ENCODE results near the gene TMEM229B.

TMEM229B gene

DNA sequence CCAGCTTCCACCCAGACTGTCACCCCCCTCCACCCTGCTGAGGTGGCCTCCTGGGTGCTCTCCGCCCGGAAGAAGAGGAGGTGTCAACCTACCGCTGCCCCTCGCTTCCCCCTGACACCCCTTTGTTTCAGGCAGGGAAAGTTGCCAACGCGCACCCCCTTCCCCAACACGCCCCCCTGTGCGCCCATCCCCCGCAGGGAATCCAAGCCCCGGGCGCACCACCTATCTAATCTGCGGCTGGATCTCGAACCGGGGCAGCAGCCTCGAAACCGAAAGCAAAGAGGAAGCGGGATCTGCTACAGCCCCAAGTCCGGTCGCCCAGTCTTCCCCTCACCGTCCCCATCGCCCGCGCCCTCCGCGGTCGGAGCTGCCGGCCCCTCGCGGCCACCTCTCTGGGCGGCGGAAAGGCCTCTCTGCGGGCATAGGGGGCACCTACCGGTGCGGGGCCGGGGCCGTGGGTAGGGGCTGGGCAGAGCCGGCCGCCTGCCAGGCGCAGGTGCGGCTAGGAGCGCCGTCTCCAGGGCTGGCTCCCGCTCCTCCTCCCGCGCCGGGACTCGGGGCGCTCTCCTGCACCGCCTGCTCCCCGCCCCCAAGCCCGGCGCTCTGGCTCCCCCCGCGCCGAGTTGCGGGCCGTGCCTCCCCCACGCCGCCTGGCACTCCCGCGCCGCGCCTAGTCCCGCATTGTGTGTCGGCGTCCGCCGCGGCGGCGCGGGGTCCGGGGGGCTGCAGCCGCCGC is 26.3 kb upstream of the TMEM229B start:
- no peak for DNase-seq

DNA sequence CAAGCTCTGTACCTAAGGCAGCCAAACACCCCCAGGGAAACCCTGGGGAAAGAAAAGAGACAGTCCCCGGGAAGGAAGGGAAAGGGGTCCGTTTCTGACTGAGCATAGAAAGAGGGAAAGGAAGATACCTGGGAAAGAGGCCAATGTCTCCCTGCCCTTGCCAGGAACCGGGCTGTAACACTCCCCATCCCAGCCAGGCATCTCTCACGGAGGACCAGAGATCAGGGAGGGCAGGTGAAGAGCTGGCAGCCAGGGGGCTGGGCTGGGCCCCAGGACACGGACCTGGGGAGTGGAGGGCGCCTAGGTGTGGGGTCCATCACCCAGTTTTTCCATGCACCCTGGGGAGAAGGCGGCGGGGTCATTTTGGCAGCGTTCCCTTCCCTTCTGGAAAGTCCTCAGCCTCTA is 25.7 kb upstream of the TMEM229B start:
- DNase-seq, result no peak

DNA sequence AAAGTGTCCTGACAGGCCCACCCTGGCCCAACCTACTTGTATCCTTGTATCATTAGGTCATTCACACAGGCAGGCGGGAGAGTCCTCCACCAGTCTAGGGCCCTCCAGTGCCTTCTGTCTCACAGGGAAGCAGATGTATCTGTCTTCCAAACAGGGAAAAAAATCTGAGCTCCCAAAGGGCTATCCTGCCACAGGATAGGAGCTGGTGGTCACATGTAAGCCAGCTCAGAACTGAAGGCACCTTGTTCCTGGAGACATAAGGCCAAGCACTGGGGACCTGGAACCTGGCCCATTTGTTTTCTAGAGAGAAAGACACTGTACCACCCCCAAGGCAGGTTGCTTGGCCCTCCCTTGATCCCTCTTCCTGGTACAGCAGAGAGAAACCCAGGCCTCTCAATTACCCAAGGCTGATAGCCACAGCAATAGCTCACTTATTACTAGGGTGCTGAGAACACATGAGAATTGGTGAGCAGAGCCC is 25.1 kb upstream of the TMEM229B start:
- DNase-seq, result no peak

DNA sequence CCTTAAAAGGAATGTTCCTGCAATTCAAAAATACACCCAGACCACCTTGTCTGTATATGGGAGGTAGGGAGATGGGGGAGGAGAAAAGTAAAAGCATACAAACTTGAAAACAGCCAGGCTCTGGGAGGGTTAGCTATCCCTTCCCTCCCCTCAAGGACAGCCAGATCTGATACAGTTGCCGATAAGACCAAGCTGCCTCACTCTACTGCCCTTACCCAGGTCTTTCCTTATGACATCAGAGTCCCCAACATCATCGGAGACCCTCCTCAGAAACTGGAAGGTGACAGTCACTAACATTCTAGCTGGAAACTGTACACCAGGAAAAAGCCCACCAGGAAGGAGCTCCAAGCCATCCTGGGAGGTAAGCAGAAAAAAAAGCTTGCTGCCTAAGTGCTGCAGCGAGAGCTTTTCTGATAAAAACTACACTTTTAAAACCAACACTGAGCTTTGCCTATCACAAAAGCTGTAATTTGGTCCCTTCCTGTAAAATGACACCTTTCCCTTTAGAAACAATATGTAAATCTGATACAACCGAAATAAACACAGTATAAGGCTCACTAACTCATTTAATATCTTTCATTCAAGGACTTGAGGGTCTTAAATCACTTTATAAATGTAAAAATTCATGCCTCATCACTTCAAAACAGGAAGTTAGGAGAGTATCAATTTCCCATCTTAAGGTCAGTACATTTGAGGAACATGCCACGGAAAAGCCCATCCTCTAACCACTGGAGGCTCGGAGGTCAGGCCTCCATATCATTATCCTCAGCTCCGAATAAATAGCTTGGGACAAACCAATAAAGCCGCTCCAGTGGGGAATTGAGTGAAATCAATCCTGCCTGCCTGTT is 24.2 kb upstream of the TMEM229B start:
- no peak for DNase-seq

DNA sequence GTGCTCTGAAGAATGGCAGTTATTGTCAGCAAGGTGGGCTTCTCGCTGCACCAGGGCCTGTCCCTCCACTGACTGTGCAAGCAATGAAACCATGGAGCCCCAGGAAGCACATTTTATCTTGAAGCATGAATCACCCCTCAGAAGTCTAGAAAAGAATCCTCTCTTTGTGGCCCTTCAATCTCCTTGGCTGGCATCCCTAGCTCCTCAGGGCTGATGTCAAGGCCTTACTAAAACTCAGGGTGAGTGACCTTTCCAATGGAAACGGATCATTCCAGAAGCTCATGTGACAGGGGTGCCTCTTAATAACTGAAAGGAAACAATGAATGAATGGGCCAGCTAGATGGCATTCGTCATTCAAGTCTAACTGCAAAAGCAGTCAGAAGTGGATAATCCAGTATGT is 22.3 kb upstream of the TMEM229B start:
- DNase-seq, result no peak

DNA sequence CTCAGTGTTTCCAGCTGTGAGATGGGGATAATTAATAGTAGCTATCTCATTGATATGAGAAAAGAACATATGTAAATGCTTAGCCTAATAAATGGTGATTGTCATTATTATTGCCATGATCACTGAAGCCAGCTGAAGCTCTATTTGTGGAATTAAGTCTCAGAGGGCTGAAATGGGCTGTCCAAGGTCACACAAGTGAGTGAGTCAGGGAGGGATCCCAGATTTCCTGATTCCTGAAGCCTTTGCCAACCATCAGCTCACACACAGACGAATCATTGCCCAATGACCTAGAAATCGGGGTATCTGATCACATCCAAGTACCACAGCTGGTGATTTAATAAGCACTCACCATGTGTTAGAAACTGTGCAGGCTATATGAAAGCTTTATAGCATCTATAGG is 21.6 kb upstream of the TMEM229B start:
- no peak for DNase-seq

DNA sequence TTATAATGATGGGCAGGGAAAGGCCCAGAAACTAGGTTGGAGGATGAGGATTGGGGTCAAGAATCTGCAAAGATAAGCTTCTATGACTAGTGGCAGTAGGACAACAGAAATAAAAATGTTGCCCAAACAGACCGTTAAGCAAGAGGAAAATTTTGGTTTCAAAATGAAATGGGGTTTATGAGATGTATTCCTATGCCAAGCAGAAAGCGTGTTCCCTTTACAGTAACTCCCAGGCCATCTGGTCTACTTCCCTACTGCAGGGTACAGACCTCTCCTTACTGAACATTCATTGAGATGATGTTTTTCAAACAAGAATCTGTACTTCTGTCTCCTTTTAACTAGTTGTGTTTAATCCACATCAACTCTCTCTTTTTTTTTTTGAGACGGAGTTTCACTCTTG is 20.4 kb upstream of the TMEM229B start:
- DNase-seq, result no peak

DNA sequence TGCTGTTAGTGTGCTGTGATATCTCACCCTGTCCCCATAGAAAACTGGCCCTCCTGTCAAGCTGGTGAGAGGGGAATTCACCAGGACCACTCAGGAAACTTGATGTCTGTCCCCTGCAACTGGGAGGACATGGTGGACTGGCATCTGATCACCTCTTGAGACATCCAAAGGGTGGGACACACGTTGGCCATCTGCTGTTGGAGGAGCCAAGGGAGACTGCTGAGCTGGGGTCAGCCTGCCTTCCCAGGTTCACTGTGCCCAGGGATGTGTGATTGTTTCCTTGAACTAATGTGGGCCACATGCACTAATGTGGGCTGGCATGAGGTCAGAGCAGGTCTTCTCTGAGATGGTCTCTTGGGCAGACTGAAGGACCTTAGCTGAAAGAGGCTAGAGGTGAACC is 16.7 kb upstream of the TMEM229B start:
- no peak for DNase-seq

DNA sequence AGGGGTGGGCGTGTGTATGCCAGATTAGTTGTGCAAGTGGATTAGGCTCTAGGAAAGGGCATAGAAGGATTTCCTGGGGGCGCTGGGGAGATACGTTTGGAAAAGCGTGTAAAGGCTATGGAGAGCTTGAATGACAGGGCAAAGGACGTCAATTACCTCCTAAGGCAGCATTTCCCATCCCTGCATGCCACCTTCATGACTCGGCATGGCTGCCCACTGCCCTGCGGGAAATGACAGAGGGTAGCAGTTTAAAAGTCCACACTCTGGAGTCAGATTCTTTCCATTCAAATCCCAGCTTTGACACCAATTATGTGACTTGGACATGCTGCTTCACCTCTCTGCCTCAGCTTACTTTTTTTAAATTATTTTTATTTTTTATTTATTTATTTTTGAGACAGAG is 14.8 kb upstream of the TMEM229B start:
- DNase-seq, result no peak

DNA sequence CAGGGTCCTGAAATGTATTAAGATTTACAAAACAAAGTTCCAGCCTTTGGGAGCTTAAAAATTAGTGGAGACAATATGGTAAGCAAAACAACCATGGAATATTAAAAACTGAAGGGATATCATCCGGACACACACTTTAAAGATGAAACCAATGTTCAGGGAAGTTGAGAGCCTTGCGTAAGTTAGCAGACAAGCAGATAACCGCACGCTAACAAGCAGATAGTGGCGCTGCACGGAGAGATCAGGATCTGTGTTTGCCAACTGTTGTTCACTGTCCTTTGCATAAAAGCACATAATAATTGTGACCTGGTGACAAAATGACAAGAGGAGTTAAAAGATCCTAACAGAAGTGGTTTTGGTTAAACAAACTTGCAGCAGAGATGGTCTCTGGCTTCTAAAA is 14.3 kb upstream of the TMEM229B start:
- no peak for DNase-seq

DNA sequence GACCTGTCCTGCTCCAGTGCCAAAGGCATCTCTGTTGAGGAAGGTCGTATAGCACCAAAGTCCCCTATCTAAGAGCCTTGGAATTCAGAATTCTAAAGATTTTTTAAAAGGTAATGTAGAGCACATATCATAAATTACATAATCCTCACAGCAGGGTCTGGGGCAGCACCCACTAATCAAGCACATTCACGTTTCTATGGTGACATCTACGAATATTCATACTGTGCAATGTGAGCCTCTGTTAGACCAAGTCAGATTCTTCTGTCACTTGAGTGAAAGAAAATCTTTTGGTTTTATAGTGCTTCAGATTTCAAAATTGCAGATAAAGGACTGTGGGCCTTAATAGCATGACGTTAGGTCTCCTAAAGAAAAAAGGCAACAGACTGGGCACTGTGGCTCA is 13.1 kb upstream of the TMEM229B start:
- no peak for DNase-seq

DNA sequence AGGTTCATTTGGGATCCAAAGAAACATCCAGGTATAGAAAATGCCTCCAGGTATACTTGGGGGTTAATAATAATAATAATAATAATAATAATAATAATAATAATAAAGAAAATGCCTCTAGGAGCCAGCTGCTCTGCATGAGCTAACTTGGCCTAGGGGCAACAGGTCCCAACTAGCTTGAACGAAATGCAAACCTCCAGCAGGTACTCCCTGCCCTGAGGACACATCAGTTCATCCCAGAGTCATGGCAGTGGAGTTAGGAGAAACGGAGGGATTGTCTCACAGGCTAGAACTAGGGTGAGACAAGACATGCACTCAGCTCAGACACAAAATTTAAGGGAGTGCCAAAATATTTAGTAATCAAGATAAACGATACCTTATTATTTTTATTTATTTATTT is 12.5 kb upstream of the TMEM229B start:
- no peak for DNase-seq

DNA sequence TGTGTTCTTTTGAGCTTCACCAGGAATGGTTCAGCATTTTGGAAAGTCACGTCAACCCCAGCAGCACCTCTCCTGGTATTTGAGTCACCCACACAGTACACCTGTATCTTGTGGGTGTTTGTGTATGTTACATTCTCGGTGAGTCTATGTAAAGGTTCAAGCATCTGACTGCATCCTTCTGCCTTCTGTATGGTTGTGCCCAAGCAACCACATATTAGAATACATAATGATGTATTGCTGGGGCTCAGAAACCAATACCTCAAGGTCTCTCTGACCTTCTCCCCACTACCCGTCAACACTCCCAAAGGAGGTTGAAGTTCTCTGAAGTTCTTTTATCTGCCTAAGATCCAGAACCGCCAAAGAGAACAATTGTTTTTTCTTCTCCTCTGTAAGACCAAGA is 9.2 kb upstream of the TMEM229B start:
- no peak for DNase-seq

DNA sequence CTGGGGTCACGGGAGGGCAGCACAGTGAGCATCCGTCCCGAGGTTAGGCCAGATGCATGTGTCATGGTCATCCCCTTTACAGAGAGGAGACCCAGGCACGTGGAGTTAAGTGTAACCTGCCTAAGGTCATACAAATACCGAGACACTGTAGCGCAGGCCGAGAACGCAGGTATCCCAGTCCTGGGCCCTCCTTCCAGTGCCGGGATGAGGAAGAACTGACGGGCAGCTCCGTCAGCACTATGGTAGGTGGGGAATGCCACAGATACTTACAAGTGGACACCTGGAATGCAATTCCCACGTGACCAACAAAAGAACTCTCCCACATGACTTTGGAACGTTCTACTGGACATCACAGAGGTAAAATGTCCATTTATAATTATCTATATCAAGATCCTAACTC is 8.7 kb upstream of the TMEM229B start:
- no peak for DNase-seq

DNA sequence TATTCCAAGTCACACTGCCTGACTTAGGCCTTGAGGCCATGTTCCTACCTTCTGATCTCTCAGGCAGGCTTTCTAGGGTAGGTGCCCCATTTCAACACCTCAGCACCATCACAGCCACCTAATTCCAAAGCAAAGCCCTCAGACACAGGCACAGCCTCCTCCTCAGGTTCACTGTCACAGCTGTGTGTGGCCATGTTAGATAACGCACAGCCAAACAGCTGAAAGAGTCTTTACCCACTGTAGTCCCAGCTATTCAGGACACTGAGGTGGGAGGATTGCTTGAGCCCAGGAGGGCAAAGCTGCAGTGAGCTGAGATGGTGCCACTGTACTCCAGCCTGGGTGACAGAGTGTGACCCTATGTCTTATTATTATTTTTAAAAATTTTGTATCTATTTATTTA is 7.3 kb upstream of the TMEM229B start:
- DNase-seq, result no peak

DNA sequence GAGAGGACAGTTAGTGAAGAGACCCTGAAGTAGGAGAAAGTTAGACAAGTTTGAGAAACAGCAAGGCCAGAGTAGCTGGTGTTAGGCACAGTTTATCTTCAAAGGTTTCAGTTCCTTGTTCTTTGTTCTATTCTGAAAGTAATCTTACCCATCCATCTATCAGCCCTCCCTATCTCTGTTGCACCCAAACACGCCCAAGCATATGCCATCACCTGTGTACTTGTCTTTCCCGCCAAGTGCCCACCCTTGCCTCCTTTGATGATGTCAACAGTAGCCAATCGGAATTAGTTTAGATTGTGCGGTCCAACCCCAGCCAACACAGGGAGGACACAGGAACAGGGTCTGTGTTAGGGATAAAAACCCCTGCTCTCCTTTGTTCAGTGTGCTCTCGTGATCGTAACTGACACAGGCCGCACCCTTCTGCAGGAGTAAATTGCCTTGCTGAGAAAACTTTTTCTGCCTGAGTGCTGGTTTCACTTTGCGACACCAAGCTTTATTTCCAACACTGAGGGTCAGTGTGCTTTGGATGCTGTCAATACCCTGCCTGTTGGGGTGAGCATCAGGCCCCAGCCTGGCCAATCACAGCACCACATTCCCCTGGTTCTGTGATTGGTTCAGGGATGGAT is 4.7 kb upstream of the TMEM229B start:
- DNase-seq, result no peak

DNA sequence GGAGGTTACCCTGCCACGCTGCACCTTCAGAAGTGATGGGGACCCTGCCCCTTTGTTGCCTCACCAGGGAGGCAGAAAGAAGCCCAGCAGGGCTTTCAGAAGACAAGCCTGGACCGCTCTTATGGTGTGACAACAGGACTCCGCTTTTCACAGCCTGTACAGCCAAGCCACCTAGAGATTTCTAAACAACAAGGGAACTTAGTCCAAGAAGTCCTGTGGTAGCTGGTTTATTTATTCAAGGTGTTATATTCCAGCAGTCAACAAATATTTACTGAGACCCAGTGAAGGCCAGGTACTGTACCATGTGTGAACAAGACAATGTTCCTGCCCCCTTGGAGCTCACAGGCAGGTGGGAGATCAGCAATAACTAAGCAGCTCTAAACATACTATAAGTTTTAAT is 4.0 kb upstream of the TMEM229B start:
- no peak for DNase-seq

DNA sequence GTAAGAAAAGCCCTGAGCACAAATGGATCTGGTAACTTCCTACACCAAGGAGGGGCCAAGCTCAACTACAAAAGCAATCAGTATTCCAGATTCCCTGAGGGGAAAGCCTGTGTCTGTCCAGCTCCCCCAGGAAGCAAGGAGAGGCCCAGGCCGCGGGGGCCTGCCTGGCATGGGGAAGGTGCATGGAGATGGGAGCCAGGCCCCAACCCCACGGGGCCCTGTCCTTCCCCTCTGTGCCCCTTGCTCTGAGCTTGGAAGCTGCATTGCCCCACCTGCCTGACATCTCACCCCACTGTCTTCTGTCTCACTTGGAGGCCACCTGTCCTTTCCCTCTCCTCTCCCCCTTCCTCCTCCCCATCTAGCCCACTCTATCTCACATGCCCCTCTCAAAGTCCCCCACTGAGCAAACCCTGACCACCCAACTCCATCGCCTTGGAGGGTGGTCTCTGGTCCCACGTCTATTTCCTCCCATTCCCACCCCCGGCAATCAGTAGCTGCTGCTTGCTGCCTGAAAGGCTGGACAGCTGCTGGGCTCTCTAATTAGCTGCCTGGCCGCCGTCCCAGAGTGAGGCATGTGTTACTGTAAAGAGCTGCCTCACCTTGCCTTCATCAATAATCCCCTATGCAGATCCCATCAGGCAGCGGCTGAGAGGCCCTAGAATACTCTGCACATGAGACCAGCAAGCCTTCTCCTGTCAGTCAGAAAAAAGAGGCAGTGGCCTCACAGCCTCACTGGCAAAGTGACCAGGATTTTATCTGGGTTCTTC is 3.4 kb upstream of the TMEM229B start:
- DNase-seq, result no peak

DNA sequence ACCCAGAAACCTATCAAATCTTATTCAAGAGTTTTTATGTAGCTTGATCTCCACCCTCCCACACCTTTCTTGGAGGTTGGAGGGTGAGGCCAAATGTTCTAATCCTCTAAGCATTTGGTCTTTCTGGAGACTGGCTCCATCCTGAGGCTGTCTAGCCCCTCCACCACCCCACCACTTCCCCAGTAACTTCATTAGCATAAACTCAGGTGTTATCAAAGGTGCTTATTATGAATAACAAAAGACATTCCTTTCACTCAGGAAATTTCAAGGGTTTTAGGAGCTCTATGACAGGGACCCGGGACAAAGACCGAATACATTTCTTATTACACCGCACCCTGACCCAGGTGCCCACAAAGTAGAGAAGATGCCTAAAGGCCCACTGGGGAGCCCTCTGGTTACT is 2.8 kb upstream of the TMEM229B start:
- no peak for DNase-seq

DNA sequence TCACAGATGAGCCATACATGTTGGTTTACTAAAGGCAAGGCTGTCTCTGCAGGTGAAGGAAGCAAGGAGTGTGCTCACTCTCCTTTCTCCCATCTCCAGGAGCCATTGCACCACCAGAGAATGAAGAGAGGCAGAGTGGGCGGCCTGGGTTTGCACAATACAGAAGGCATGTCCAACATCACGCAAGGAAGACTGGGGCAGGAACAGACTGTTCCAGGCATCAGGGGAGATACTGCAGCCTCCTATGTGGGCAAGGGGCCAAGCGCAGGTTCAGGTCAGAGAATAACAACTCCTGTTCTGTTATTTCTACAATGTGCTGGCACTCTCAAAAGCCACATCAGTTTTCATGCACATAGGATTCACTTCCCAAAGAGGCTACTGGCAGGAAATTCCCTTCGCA is 1.7 kb upstream of the TMEM229B start:
- no peak for DNase-seq

DNA sequence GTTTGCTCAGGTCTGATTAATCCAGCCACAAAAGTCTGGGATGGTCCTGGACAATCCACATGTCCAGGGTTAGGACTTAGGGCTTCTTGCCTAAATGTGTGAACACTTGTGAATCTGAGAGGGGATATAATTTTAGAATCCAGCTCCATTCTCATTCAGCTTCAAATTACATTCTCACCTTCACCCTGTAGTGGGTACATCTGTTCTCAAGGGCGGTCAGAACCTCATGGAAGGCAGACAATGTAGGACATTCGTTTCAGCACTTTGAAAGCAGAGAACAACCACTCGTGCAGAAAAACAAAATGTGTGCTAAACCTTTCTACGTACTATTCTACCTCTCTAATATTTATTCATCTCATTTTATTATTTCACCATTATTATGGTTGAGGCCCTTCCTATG is 1.2 kb downstream of the TMEM229B start:
- DNase-seq, result no peak

DNA sequence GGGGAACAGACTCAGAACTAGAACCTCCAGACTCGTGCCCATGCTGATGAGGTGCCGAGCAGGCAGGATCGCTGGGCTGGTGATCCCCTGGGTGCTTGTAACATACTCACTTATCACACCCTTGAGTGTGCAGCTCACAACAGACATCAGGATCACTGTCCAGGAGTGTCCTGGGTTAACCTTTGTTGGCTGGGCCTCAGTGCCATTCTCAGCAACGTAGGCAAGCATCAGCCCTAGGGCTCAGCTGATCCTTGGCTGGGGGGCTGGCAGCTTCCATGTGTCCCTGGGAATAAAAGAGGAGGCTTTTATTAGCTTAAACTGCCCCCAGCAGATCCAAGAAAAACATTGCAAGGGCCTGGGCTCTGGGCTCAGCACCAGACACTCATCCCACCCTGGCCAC is 1.6 kb downstream of the TMEM229B start:
- DNase-seq, result no peak

DNA sequence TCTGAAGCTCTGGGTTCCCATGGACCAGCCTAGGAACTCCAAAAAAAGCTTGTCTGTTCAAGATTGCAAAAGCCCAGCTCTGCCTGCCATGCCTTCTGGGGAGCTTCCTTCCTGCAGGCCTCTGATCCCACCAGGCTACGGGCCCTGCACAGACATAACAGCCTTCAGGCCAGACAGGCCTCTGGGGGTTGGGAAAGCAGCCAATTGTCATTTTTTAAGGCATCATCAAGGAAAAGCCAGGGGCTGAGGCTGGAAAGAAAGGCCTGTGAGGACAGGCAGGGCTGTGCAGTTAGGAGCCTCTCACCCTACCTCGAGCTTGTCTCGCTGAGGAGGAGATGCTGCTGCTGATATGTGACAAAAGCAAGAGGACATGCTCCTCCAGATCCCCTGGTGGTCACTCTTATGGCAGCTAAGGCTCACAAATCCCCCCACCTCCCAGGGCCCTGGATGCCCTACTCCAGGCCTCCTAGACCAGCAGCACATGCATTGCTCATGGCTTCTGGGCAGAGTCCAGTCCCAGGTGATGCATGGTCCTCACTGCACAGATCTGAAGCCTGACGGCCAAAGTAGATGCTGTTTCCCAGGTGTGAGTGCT is 2.9 kb downstream of the TMEM229B start:
- DNase-seq, result no peak

All from T1000 (cell line).